ENCODE results near the gene RBPMS2. TPM values are rescaled to one million over a fixed set of nuclear protein-coding genes. Genes with fewer than 3 reads are reported as not detected.

Gene RBPMS2
- total and polyA plus RNA-seq, 2 donors (not counting 1 experiment from before 2014, with no cell fraction given): 0.18 TPM; not detected in 1

DNA sequence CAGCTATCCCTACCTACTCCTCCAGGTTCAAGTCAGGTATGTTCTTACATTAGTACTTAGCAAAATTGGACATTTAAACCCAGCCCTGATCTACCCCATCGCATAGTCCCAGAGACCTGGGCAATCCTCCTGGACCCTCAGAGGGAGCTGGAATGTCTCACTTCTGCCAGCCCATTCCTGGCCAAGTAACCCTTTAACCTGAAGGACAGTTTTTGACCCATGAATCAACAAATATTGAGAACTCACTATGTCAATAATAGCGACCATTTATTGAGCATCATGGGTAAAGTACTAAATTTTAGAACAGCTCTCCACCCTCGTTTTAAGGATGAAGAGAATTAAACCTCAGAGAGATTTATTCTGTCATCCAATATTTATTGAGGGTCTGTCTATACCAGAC is 70.4 kb downstream of the RBPMS2 start:
- TF ChIP-seq EZH2 (IDR thresholded peaks at IDR 0.05; ENCODE audit: low read length, missing control alignments) (no peak), CTCF (conservative IDR thresholded peaks at IDR 0.05 in 1 of 2, IDR thresholded peaks at IDR 0.05 in 1 of 2; ENCODE audit: low read depth in 1 of 2, low read length in 2 of 2) (no peak)
- no peaks in the 10 kb centered on the region for H3K36me3 ChIP-seq (ENCODE audit: control insufficient read depth, insufficient read depth, low read length)

DNA sequence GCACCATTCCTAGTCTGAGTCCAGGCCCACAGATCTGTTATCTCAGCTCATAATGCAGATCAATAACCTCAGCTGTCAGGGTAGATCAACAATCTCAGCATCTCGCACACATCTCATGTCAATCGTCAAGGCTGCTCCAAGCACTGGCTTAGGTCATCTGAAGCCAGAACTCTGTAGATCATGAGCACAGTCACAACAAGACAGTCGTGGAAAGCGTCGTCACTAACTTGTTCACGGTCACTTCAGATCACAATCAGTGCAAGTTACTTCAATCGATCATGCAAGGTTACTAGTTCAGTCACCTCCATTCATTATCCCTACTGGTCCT is 71.8 kb downstream of the RBPMS2 start:
- DNase-seq (ENCODE audit: low read depth in 2 of 2): no peak
- peak overlapping the region; percentile 84 for H2AFZ ChIP-seq (ENCODE audit: low read length)
- H3K4me2 ChIP-seq (ENCODE audit: extremely low read depth, insufficient read depth, low read length): peak overlapping the region; percentile 96
- H3K4me3 ChIP-seq (replicated peaks in 1 of 4; ENCODE audit: control extremely low read depth in 1 of 4, insufficient read depth in 1 of 4, low read depth in 3 of 4, low read length in 4 of 4): peak overlapping the region; percentile 59 to 94 (median 80)
- peak overlapping the region; percentile 70 for H3K27ac ChIP-seq (ENCODE audit: insufficient read depth, low read length)
- TF ChIP-seq EZH2 (IDR thresholded peaks at IDR 0.05; ENCODE audit: low read length, missing control alignments) (no peak), CTCF (conservative IDR thresholded peaks at IDR 0.05 in 1 of 2, IDR thresholded peaks at IDR 0.05 in 1 of 2; ENCODE audit: low read depth in 1 of 2, low read length in 2 of 2) (no peak)
- H3K9ac ChIP-seq (ENCODE audit: insufficient read depth, low read length): no peak overlapping the region
- peaks cover 41% of the 10 kb centered on the region for H3K79me2 ChIP-seq (ENCODE audit: control insufficient read depth, insufficient read depth, low read length)
- no peaks in the 10 kb centered on the region for H3K9me3 ChIP-seq (ENCODE audit: control insufficient read depth, insufficient read depth, low read depth, low read length)
- no peaks in the 10 kb centered on the region for H3K36me3 ChIP-seq (ENCODE audit: control insufficient read depth, insufficient read depth, low read length)
- H3K4me1 ChIP-seq (ENCODE audit: control insufficient read depth, extremely low read depth, insufficient read depth, low read length): peaks cover 21% of the 10 kb centered on the region
- peaks cover 3% of the 10 kb centered on the region for H4K20me1 ChIP-seq (ENCODE audit: control insufficient read depth, extremely low read depth, insufficient read depth, low read length)
- no peaks in the 10 kb centered on the region for H3K27me3 ChIP-seq (ENCODE audit: control insufficient read depth, insufficient read depth, low read length)

More for the DNA sequence above, 70.4 kb downstream of the RBPMS2 start:
- no peak for DNase-seq (ENCODE audit: low read depth in 2 of 2)
- Histone ChIP-seq H3K4me2 (ENCODE audit: extremely low read depth, insufficient read depth, low read length) (no peak overlapping the region), H3K4me3 (replicated peaks in 1 of 4; ENCODE audit: control extremely low read depth in 1 of 4, insufficient read depth in 1 of 4, low read depth in 3 of 4, low read length in 4 of 4) (no peak overlapping the region), H3K79me2 (ENCODE audit: control insufficient read depth, insufficient read depth, low read length) (peaks cover 27% of the 10 kb centered on the region), H3K27me3 (ENCODE audit: control insufficient read depth, insufficient read depth, low read length) (no peaks in the 10 kb centered on the region), H3K4me1 (ENCODE audit: control insufficient read depth, extremely low read depth, insufficient read depth, low read length) (peaks cover 9% of the 10 kb centered on the region), H3K9ac (ENCODE audit: insufficient read depth, low read length) (no peak overlapping the region), H3K9me3 (ENCODE audit: control insufficient read depth, insufficient read depth, low read depth, low read length) (no peaks in the 10 kb centered on the region), H3K27ac (ENCODE audit: insufficient read depth, low read length) (no peak overlapping the region), H2AFZ (ENCODE audit: low read length) (no peak overlapping the region), H4K20me1 (ENCODE audit: control insufficient read depth, extremely low read depth, insufficient read depth, low read length) (peaks cover under 1% of the 10 kb centered on the region)

GRCh38 chr15:64702816-64703631 is 72.4 kb downstream of the RBPMS2 start:
- Histone ChIP-seq H3K9me3 (ENCODE audit: control insufficient read depth, insufficient read depth, low read depth, low read length) (no peaks in the 10 kb centered on the region), H2AFZ (ENCODE audit: low read length) (peak overlapping the region; percentile 84), H3K9ac (ENCODE audit: insufficient read depth, low read length) (peak overlapping the region; percentile 76), H3K4me1 (ENCODE audit: control insufficient read depth, extremely low read depth, insufficient read depth, low read length) (peaks cover 24% of the 10 kb centered on the region), H3K4me3 (replicated peaks in 1 of 4; ENCODE audit: control extremely low read depth in 1 of 4, insufficient read depth in 1 of 4, low read depth in 3 of 4, low read length in 4 of 4) (peak overlapping the region; percentile 83 to 94 (median 84)), H4K20me1 (ENCODE audit: control insufficient read depth, extremely low read depth, insufficient read depth, low read length) (peaks cover 3% of the 10 kb centered on the region), H3K27me3 (ENCODE audit: control insufficient read depth, insufficient read depth, low read length) (no peaks in the 10 kb centered on the region), H3K79me2 (ENCODE audit: control insufficient read depth, insufficient read depth, low read length) (peaks cover 45% of the 10 kb centered on the region), H3K4me2 (ENCODE audit: extremely low read depth, insufficient read depth, low read length) (peak overlapping the region; percentile 96), H3K27ac (ENCODE audit: insufficient read depth, low read length) (peak overlapping the region; percentile 72), H3K36me3 (ENCODE audit: control insufficient read depth, insufficient read depth, low read length) (no peaks in the 10 kb centered on the region)
- TF ChIP-seq EZH2 (IDR thresholded peaks at IDR 0.05; ENCODE audit: low read length, missing control alignments): no peak
- no peak for TF ChIP-seq CTCF (conservative IDR thresholded peaks at IDR 0.05 in 1 of 2, IDR thresholded peaks at IDR 0.05 in 1 of 2; ENCODE audit: low read depth in 1 of 2, low read length in 2 of 2)
- peak; percentile 85 to 90 for DNase-seq (ENCODE audit: low read depth in 2 of 2)
